NCI-H146 (cell line): ENCODE measurements around the gene ASPHD1.

Source experiments
- DNase-seq: peaks from one replicate; lab custom pipeline; 2025; lab: John Stamatoyannopoulos, UW

Gene ASPHD1

DNA sequence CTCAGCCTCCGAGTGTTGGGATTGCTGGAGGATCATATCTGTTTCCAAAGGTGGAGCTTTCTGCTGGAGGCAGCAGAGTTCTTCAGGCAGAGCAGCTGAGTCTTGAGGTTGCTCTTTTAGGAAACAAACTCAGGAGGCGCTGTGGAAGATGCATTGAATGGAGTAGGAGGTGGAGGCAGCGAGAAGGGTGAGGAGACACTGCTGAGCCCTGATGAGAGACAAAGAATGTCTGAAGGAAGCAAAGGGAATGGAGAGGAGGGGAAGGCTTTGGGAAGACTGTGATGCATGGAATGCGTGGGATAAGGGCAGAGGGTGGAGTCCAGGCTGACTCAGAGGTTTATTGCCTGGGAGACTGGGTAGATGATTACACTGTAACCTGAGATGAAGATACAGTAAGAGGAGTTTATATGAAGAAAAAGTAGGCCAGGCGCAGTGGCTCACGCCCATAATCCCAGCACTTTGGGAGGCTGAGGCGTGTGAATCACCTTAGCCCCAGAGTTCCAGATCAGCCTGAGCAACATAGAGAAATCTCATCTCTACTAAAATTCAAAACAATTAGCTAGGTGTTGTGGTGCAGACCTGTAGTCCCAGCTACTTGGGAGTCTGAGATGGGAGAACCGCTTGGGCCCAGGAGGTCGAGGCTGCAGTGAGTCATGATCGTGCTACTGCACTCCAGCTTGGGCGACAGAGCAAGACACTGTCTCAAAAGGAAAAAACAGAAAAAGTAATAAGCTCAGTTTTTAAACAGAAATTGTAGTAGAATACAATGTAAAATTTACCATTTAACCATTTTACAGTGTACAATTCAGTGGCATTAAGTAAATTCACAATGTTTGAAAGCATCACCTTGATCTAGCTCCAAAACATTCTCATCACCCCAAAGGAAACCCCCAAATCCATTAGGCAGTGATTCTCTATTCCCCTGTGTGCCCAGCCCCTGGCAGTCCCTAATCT is 43.8 kb downstream of the ASPHD1 start:
- peak; percentile 76 for DNase-seq

DNA sequence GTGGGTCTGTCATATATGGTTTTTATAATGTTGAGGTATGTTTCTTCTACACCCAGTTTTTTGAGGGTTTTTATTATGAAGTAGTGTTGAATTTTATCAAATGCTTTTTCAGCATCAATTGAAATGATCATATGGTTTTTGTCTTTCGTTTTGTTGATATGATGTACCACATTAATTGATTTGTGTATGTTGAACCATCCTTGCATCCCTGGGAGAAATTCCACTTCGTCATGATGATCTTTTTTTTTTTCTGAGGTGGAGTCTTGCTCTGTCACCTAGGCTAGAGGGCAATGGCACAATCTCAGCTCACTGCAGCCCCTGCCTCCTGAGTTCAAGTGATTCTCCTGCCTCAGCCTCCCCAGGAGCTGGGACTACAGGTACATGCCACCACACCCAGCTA is 47.6 kb downstream of the ASPHD1 start:
- no peak for DNase-seq

DNA sequence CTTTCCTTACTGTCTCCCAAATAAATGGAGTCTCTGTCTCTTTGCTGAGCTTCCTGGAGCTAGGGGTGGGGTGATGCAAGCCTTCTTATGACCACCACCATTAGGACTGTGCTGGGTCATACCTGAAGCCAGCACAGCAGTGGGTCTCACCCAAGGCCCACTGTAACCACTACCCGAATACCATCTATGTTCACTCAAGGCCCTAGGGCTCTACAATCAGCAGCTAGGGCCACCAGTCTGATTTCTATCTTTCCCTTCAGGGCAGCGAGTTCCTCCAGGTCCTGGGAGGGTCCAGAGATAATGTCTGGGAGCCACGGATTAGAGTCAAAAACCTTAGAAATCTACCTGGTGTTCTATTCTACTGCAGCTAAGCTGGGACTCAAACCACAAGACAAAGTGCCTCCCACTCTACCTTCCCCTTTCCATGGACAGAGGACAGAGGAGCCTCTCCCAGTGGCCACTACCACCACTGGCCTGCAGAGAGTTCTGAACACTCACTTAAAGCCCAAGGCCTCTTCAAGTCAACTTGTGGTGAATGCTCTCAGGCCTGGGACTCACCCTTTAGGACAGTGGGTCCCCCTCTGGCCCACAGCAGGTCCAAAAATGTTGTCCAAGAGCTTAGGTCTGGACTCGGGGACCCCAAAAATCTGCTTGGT is 50.6 kb downstream of the ASPHD1 start:
- DNase-seq = no peak

DNA sequence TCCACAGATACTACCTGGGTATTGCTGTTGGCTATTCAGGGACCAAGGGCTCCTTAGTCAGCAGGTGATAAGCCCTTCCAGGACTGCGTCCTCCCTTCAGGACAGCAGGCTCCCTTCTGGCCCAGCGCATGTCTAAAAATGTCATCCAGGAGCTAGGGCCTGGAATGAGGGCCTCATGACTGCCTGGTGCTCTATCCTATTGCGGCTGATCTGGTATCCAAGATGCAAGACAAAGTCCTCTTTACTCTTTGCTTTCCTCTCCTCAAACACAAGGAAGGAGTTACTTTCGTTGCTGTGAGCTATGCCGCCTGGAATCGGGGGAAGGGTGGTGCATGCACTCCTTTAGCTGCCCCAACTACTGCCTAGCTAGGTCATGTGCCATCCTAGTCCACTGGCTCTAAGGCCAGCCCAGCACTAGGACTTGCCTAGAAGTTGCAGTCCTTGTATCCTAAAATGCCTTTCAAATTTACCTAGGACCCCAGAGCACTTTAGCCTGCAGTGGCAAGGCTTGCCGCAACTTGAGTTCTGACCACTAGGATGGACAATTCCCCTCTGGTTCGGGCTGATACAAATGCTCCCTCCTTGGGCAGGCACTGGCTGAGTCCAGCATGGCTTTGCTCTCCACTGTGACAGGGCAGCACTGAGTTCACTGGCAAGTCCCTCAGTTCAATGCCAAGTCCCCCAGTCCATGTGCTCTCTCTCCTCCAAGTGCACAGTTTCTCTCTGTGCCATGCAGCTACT is 51.5 kb downstream of the ASPHD1 start:
- no peak for DNase-seq
